SU-DHL-6 (cell line): Measurements from ENCODE around the gene APBB2.

Experiments used
- H2AFZ ChIP-seq: fragments of 200-600 bp; sonication (generic); 2 replicates; pipeline ENCODE4 v1.6.1; 2014; ENCODE audit warnings: low read depth, mild to moderate bottlenecking, moderate library complexity, mixed read lengths, antibody characterized with exemption, low read length; ENCODE audit not compliant: severe bottlenecking
- H3F3A ChIP-seq: fragments of 200-600 bp; shearing (Covaris generic); 2 replicates; pipeline ENCODE4 v1.6.0; 2016; ENCODE audit warnings: antibody characterized with exemption, mild to moderate bottlenecking; ENCODE audit not compliant: insufficient read depth
- H3K27ac ChIP-seq: fragments of 200-600 bp; sonication (generic); 2 replicates; pipeline ENCODE4 v1.5.1; 2016; ENCODE audit warnings: low read depth, mild to moderate bottlenecking, low read length, moderate library complexity, mixed read lengths
- H3K27me3 ChIP-seq: fragments of 200-600 bp; sonication (generic), shearing (Covaris generic); 2 replicates; pipeline ENCODE4 v1.6.0; 2014; ENCODE audit warnings: mild to moderate bottlenecking, low read length
- H3K36me3 ChIP-seq: fragments of 200-600 bp; sonication (generic); 2 replicates; pipeline ENCODE4 v1.6.1; 2014; ENCODE audit warnings: mild to moderate bottlenecking, low read length, mixed read lengths
- H3K4me2 ChIP-seq: fragments of 300-600, 200-600 bp; shearing (Covaris generic), sonication (generic); 2 replicates; pipeline ENCODE4 v1.6.0; 2014; ENCODE audit warnings: low read length, low read depth, mild to moderate bottlenecking; ENCODE audit not compliant: poor library complexity, severe bottlenecking
- H3K4me3 ChIP-seq: fragments of 200-600 bp; sonication (generic); 2 replicates; pipeline ENCODE4 v1.5.1; 2014; ENCODE audit warnings: antibody characterized with exemption, low read length, mild to moderate bottlenecking, mixed read lengths; ENCODE audit not compliant: insufficient read depth, poor library complexity, severe bottlenecking
- H3K79me2 ChIP-seq: fragments of 200-600 bp; sonication (generic); 2 replicates; pipeline ENCODE4 v1.6.1; 2014; ENCODE audit warnings: mild to moderate bottlenecking, low read length, moderate library complexity; ENCODE audit not compliant: insufficient read depth
- H3K9ac ChIP-seq: fragments of 200-600 bp; sonication (generic); 2 replicates; pipeline ENCODE4 v1.7.0; 2014; ENCODE audit warnings: mild to moderate bottlenecking, low read length
- H3K9me2 ChIP-seq: fragments of 200-600 bp; sonication (generic); replicated peaks from 2 replicates; pipeline ENCODE4 v1.6.1; 2014; ENCODE audit warnings: low read length; ENCODE audit not compliant: insufficient read depth
- H3K9me3 ChIP-seq: fragments of 200-600 bp; sonication (generic); 2 replicates; pipeline ENCODE4 v1.6.1; 2014; ENCODE audit warnings: low read length, mixed read lengths; ENCODE audit not compliant: insufficient read depth
- H4K20me1 ChIP-seq: fragments of 200-600 bp; sonication (generic); 2 replicates; pipeline ENCODE4 v1.6.1; 2014; ENCODE audit warnings: low read depth, mild to moderate bottlenecking, antibody characterized with exemption, low read length, moderate library complexity, mixed read lengths
- EZH2phosphoT487 ChIP-seq: fragments of 200-600 bp; sonication (generic), shearing (Covaris generic); conservative IDR thresholded peaks from 2 replicates; pipeline ENCODE4 v1.6.1; 2018; ENCODE audit warnings: mild to moderate bottlenecking, antibody characterized with exemption, low read length, moderate library complexity, mixed read lengths
- TF ChIP-seq, protein P1 (sequence below): fragments of 200-600 bp; sonication (generic); IDR thresholded peaks from one replicate; pipeline ENCODE4 v1.5.1; 2017; ENCODE audit warnings: antibody characterized with exemption, mild to moderate bottlenecking, low read length, moderate library complexity; ENCODE audit not compliant: insufficient read depth, poor library complexity, severe bottlenecking

Gene APBB2

DNA sequence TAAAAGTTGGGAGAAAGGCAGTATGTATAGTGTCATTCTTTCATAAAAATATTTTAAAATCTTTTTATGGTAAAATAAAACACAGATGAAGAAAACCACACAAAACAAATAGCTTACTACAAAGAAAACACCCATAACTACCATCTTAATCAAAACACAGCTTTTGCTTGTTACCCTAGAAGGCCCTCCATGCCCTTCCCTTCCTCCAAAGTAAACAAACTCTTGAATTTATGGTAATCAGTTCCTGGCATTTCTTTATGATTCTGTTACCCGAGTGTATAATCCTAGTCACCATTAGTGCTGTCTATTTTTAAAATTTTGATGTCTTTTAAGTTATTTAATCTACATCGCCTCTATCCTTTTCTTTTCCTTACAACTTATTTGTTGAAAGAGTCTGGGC lies 170.9 kb downstream of the APBB2 start:
- no peaks in the 10 kb centered on the region for H4K20me1 ChIP-seq
- no peak overlapping the region for H2AFZ ChIP-seq
- H3K9me2 ChIP-seq: no peaks in the 10 kb centered on the region
- H3K4me3 ChIP-seq: no peak overlapping the region
- no peaks in the 10 kb centered on the region for H3K9me3 ChIP-seq
- no peak overlapping the region for H3K9ac ChIP-seq
- no peaks in the 10 kb centered on the region; the same call in 1 of the 2 replicates for H3K79me2 ChIP-seq
- no peaks in the 10 kb centered on the region for H3F3A ChIP-seq
- TF ChIP-seq EZH2phosphoT487: no peak
- TF ChIP-seq, protein P1, sequence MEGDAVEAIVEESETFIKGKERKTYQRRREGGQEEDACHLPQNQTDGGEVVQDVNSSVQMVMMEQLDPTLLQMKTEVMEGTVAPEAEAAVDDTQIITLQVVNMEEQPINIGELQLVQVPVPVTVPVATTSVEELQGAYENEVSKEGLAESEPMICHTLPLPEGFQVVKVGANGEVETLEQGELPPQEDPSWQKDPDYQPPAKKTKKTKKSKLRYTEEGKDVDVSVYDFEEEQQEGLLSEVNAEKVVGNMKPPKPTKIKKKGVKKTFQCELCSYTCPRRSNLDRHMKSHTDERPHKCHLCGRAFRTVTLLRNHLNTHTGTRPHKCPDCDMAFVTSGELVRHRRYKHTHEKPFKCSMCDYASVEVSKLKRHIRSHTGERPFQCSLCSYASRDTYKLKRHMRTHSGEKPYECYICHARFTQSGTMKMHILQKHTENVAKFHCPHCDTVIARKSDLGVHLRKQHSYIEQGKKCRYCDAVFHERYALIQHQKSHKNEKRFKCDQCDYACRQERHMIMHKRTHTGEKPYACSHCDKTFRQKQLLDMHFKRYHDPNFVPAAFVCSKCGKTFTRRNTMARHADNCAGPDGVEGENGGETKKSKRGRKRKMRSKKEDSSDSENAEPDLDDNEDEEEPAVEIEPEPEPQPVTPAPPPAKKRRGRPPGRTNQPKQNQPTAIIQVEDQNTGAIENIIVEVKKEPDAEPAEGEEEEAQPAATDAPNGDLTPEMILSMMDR: no peak
- H3K36me3 ChIP-seq: peaks cover 4% of the 10 kb centered on the region; the same call in 1 of the 2 replicates
- no peak overlapping the region for H3K4me2 ChIP-seq
- H3K27ac ChIP-seq: no peak overlapping the region
- no peaks in the 10 kb centered on the region for H3K27me3 ChIP-seq

DNA sequence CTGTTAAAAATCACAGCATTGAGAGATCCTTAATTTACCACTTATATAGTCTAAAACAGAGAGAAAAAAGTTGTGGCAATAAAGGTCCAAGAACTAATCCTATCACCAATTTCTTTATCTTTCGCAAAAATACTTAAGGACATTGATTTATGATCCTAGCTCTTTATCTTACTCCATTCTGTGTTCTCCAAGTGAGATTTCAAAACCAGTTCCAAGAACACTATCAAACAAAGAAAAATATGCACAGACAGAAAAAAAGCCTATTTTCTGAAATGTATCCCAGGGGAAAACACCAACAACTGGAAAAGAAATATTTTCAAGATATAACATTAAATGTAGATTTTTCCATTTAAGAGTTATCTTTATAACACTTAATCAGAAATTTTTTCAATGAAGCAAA lies 172.8 kb downstream of the APBB2 start:
- H3K27ac ChIP-seq: no peak overlapping the region
- no peak overlapping the region for H3K4me3 ChIP-seq
- H3K9me2 ChIP-seq: no peaks in the 10 kb centered on the region
- no peak overlapping the region for H3K9ac ChIP-seq
- no peak overlapping the region for H2AFZ ChIP-seq
- peaks cover 4% of the 10 kb centered on the region; the same call in 1 of the 2 replicates for H3K36me3 ChIP-seq
- H3K27me3 ChIP-seq: no peaks in the 10 kb centered on the region
- H3K79me2 ChIP-seq: no peaks in the 10 kb centered on the region; the same call in 1 of the 2 replicates
- no peaks in the 10 kb centered on the region for H3F3A ChIP-seq
- H3K4me2 ChIP-seq: no peak overlapping the region
- TF ChIP-seq EZH2phosphoT487: no peak
- TF ChIP-seq, protein P1: no peak
- no peaks in the 10 kb centered on the region for H4K20me1 ChIP-seq
- H3K9me3 ChIP-seq: no peaks in the 10 kb centered on the region

DNA sequence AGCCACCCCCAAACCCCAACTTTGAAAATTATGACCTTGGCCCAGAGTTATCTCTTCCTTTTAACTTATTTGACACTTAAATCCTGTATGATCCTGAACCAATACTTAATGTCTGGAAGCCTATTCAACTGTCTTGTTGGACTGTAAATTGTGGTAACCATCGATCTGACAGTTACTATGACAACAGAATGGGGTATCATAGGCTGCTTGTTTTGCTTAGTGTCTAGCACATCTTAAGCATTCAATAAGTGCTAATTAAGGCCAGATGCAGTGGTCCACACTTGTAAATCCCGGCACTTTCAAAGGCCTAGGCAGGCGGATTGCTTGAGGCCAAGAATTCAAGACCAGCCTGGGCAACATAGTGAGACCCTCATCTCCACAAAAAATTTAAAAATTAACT lies 175.0 kb downstream of the APBB2 start:
- no peak for TF ChIP-seq EZH2phosphoT487
- TF ChIP-seq, protein P1: no peak
- Histone ChIP-seq H2AFZ (no peak overlapping the region), H3K9ac (no peak overlapping the region), H4K20me1 (no peaks in the 10 kb centered on the region), H3K4me3 (no peak overlapping the region), H3F3A (no peaks in the 10 kb centered on the region), H3K79me2 (no peaks in the 10 kb centered on the region; the same call in 1 of the 2 replicates), H3K9me3 (no peaks in the 10 kb centered on the region), H3K36me3 (peaks cover under 1% of the 10 kb centered on the region; the same call in 1 of the 2 replicates), H3K4me2 (no peak overlapping the region), H3K27ac (no peak overlapping the region), H3K27me3 (no peaks in the 10 kb centered on the region), H3K9me2 (no peaks in the 10 kb centered on the region)
